OCI-LY3 (cell line): ENCODE results near the gene RGR.

Experiments
- CTCF ChIP-seq: fragments of 200-600, 300-600 bp; sonication (generic); IDR thresholded peaks from 2 replicates; pipeline ENCODE4 v1.5.1; 2014; ENCODE audit warnings: antibody characterized with exemption, low read length, low read depth
- EZH2phosphoT487 ChIP-seq: fragments of 200-600 bp; shearing (Covaris generic); IDR thresholded peaks from 2 replicates; pipeline ENCODE4 v1.6.1; 2018; ENCODE audit warnings: antibody characterized with exemption, mixed run types, low read depth

GRCh38 chr10:84302223-84302622 lies 57.4 kb downstream of the RGR start:
- no peak for TF ChIP-seq CTCF
- TF ChIP-seq EZH2phosphoT487, result no peak
